IPS DF 19.7 (cell line): ENCODE results near the gene TMEM86B.

Experiments
- DNase-seq: peaks from one replicate; pipeline ENCODE4 v3.0.0-alpha.2; 2013; ENCODE audit warnings: low read depth, low spot score

Gene TMEM86B

GRCh38 chr19:55257461-55258420 is 29.2 kb upstream of the TMEM86B start:
- DNase-seq, result no peak

GRCh38 chr19:55256562-55257460 is 28.2 kb upstream of the TMEM86B start:
- DNase-seq, result no peak

- DNase-seq, result no peak
Measured at GRCh38 chr19:55255618-55256423, 27.3 kb upstream of the TMEM86B start.

DNA sequence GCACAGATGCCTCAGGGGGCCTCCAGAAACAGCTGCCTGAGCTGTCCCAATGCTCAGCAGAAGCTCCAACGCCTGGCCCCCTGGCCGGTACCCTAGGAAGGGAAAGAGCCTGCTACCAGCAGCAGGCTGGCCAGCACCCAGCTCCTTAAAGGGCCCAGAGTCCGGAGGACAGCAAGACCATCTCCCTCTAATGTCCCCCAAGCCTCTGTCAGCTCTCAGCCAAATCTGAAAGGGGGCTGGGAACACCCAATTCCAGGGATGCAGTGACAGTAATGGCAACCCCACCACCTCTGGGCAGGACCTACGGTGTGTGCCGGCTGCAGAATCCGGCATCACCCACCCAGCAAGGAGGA is 26.0 kb upstream of the TMEM86B start:
- DNase-seq, result no peak

DNA sequence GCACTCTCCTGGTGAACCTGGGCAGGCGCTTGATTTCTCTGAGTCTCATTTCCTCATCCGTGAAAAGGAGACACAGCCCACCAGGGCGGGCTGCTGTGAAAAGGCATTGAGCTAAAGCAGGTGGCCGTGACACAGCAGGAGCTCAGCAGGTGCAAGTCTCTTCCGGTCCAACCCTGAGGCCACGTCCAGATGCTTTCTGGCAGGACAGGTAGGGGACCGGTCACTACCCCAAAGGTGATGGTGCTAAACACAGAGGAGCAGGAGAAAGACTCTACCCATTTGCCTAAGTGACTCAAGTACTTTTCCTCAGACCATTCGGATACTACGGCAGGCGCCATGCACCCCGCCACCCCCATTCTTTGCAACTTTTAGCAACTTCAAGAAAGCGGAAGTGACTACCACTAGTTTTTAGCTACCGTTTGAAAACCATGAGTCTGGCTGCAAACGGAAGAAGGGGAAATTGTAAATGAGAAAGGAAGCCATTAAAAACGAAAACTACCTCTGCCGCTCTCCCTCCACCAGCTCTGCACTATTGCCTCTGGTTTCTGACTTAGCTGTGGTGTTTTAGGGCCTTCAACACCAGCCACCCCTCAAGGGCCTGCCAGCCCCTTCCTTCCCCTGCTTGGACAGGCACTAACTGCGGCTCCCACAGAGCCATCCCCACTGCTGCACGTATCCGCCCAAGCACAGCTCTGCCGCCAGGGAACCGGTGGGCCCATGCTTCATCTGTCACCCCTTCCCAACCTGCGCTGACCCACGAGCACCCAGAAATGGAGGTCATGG is 25.5 kb upstream of the TMEM86B start:
- DNase-seq, result no peak

DNA sequence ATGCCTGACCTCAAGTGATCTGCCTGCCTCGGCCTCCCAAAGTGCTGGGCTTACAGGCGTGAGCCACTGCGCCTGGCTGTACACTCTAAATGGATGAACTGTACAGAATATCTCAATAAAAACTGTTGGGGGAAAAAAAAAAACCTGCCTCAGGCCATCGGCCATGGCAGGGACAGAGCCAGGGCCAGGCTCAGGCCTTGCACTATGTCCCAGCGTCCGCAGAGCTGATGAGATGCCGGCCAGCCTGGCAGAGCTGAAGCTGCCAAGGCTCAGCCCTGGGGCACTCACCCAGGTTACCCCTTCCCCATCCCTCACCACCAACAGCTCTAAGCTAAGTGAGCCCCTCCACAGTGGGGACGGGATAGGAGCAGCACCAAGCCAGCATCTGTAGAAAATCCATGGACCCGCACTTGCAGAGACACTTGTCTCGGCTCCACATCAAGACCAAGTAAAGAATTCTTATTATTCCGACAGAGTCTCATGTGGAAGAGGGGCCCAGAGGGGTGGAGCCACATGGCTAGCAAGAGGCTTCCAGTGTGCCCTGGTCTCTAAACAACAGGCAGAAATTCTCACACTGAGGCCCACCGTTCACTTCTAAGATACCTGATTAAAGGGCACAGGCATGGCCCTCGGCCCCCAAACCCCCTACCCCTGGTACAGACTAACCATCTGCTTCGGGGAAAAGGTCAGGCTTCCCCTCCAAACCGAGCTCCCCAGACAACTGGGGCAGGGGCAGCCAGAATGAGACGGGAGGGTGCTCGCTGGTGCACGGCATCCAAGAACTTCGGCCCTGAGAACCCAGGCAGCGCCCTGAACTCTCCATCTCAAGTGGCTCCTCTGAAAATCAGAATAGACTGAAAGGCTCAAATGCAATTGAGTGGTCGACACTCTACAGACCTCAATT is 24.4 kb upstream of the TMEM86B start:
- no peak for DNase-seq

DNA sequence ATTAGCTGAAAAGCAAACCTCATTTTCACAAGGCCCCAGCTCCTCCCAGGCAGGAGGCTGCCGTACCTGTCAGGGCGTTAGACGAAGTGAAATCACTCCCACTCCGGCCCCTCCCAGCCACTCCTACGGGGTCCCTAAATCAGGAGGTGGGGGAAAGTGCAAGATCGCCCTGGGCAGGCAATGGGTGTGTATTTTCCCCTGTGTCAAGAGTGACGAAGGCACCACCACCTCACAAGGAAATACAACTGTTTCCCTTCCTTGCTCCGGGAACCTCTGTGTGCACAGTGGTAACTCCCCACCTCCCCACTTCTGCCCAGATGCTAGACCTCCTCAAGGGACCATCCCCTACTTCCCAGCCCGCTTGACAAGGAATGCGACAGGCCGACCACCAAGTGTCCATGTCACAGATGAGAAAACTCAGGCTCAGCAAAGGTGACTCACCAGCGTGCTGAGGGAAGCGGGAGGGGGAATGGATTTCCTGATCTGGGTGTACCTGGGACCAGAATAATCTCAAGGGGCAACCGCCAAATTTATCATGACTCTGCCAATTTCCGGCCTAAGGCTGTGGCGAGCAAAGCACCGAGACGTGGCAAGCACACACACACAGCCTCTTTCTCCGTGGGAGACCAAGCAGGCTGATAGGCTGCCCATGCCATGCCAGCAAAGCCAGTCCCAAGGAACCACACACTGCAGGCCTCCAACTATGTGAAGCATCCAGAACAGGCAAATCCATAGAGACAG is 22.9 kb upstream of the TMEM86B start:
- no peak for DNase-seq

- no peak for DNase-seq
Measured at GRCh38 chr19:55250262-55251036, 21.9 kb upstream of the TMEM86B start.

DNA sequence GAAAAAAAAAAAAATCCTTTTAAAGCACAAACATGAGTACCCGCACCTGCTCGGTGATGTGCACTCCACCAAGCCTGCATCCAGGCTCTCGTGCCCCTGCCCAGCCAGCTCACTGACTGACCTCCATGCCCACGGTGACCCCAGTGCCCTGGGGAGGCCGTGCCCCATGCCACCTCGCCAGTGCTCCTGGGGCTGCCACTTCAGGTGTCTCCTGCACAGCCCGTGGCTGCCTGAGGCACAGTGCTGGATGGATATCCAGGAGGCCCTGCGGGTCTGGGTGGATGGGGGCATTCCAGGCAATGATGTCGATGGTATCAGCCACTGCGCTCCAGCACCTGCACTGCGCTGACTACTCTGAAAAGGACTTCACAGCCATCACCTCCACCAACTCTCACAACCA is 21.3 kb upstream of the TMEM86B start:
- DNase-seq, result no peak

- no peak for DNase-seq
Measured at GRCh38 chr19:55248704-55249103, 20.1 kb upstream of the TMEM86B start.

DNA sequence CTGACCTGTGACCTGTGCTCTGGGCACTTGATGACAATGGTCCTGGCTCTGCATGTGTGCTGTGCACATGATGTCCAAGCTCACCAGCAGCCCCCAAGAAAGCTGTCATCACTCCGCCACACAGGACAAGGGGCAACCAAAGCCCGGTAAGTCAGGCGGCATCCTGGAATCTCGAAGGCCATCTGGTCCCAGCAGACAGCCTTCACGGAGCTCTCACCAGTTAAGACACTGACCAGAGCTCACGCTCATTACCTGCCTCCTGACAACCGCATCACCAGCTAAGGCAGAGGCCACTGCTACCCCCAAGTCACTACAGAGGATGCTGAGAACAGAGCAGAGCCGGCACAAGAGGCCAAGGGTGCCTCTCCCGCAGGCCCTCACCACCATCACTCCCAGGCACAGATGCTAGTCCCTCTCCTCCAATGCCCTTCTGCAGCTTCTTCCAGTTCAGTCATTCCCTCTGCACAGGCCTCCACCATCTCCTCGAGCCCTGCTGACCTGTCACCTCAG is 19.7 kb upstream of the TMEM86B start:
- DNase-seq, result no peak

DNA sequence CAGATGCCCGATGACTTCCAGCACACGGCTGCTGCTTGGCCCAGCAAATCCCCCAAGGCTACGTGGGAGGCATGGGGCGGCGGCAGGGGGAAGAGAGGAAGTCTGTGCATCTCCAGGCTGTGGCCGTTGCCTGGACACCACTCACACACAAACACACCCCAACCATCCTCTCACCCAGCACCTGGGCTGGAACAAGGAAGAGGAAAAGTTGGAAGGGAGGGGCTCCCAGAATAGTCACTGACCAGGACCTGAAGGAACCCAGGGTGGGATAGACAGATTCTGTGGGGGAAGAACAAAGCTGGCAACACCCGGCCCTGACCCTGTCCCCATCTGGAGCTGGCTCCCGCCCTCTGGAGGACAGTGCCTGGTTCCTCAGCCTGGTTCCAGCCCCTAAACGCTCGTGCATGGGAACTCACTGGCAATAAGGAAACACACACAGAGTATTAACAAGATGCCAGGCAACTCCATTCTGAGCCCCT is 19.1 kb upstream of the TMEM86B start:
- no peak for DNase-seq

DNA sequence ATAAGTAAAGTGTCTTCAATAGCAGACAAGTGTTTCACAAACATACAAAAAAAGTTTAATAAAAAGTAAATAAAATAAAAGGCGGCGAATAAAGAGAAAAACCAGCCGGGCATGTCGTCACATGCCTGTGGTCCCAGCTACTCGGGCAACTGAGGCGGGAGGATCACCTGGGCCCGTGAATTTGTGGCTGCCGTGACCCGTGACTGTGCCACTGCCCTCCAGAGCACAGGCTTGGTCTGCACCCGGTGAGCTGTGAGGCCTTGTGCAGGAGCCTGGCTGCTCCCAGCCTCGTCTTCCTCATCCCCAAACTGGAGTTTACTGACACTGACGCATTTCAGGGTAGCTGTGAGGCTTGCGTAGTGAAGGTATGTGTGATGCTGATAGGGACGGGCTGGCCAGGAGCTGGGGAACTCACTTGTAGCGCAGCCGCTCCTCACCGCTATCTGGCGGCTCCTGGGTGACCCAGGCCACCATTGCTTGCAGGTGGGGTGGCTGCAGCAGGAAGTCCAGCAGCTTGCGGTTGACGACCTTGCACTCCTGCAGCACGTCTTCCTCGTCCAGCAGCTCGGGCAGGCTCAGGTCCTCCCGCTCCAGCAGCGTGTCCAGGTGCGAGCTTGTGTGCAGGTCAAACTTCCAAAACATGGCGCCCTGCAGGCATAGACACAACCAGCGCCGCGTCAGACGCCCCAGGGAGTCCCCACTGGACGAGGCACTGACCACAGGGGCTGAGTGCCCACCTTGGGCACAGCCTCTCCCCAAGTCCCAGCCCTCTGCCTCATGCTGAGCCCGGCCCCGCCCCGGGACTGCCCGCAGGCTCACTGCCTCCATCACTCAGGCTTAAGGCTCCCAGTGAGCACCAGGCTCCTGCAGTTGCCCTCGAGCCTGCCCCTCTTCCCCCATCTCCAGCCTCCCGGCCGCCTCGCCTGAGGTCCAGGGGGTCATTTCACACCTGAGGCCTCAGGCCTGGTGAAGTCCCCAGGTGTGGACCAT is 18.2 kb upstream of the TMEM86B start:
- no peak for DNase-seq

GRCh38 chr19:55245236-55245904 is 16.8 kb upstream of the TMEM86B start:
- DNase-seq, result no peak

GRCh38 chr19:55244004-55244680 is 15.6 kb upstream of the TMEM86B start:
- DNase-seq, result no peak

GRCh38 chr19:55242517-55242916 is 14.0 kb upstream of the TMEM86B start:
- DNase-seq, result no peak
